ENCODE results near the gene MORN1.

Gene MORN1

DNA sequence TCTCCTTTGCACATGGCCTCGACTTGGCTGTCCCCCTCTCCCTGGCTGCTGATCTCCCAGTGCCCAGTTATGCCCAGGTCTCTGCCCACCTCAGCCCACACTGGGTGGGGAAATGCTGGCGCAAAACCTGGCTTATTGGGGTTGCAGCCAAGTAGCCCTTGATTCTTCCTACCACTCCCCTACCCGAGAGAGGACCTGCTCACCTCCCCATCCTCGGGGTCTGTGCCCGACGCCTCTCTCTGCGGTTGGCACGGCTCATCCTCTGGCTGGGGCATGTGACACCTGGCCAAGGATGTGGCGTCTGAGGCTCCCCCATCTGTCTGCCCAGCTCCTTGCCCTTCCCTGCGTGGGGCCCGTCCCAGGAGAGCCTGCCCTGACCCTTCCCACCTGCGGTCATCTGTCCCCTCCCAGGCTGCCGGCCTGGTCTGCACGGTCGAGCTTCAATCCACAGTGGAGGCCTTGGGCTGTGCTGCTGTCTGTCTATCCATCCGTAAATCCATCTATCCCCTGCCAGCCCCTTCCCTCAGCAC, 27.5 kb upstream of the MORN1 start:
- DNase-seq: no peak

DNA sequence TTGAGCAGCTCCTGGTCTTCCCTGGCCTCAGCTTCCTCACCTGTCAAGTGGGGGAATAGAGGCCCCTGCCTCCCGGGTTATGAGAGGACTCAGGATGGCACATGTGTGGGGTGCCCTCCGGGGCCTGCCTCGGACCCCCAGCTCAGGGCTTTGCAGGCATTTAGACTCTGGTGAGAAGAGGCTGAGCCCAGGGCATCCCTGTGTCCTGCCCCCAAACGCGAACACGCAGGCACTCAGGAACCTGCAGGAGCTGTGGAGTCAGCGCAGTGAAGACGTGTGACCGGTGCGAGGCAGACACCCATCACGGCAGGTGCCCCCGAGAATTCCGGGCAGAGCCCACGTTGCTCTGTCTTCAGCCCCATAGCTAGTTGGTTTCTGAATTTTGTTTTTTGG, 26.5 kb upstream of the MORN1 start:
- no peak for DNase-seq

DNA sequence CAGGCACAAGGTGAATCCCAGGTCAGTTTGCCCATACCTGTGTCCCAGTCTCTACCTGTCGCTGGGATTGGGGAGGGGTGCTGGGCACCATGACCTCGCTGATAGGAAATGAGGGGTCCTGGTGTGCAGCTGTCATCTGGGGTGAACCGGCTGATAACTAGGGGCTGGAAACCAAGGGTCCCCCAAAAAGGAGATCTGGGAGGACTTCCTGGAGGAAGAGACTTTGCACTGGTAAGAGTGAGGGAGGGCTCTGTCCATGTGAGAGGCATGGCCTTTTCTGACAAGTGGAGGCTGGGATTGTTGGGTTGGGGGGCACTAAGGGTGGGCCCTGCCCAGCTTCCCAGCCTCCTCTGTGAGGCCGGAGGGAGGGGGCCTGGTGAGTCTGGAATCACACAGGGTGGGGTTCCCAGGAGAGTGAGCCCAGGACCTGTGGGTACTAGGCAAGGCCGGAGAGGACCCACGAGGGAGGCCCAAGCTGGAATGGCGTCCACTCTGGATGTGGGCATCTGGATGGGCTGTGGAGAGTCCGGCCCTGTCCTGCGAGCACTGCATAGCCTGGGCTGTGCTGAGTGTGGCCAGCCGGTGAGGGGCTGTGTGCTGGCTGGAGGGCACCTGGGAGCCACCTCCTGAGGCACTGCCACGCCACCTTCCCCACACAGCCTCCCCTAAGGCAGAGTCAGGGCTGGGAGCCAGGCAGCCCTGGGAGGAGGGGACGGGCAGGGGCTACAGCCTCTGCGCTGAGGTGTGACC, 25.9 kb upstream of the MORN1 start:
- no peak for DNase-seq

DNA sequence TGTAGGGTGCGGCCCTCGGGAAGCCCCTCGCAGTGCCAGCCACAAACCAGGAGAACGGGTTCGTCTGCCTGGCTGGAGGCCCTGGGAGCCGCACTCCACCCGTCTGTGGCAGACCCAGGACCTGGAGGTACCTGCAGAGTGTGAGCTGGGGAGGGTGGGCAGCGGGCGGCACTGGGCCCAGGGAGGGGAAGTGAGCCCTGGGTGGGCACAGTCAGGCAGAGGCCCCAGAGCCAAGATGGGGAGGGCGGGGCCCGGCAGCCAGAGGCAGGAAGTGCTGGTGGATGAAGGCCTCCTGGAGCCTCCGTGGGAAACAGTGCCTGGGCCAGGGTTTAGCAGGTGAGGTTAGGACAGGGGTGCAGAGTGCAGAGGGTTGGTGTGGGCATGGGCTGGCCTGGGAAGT, 25.0 kb upstream of the MORN1 start:
- no peak for DNase-seq

DNA sequence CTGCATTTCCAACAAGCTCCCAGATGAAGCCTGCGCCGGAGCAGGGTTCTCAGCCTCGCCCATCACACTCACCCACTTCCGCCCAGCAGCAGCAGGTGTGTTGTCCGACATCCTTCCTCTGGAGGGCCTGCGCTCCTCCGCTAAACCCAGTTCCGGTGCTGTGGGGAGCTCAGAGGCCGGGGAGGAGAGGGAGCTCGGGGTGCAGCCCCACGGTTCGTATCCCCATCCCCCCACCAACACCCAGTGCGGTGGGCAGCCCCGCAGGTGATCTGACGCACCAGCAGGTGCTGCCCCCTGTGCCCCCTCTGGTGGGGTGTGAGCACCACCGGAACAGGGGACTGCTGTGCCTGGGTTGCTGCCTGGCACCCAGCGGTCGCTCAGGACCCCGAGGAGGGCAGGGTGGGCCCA, 24.5 kb upstream of the MORN1 start:
- DNase-seq: no peak

DNA sequence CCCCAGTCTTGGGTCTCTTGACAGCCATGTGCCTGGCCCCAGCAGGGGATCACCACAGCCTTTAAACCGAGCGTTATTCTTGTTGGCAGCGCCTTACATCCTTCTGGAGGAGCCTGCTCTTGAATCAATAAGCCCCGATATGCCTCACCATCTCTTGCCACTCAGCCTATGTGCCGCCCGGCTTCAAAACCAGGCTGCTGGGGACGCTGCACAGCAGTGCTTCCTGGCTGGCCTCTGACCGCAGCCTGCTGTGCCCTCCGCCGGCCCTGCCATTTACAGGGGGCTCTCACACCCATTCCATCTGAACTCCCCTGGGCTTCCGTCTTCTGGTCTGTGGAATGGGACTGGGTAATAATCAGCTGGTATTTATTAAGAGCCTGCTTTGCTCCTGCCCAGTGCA, 24.0 kb upstream of the MORN1 start:
- DNase-seq: no peak

DNA sequence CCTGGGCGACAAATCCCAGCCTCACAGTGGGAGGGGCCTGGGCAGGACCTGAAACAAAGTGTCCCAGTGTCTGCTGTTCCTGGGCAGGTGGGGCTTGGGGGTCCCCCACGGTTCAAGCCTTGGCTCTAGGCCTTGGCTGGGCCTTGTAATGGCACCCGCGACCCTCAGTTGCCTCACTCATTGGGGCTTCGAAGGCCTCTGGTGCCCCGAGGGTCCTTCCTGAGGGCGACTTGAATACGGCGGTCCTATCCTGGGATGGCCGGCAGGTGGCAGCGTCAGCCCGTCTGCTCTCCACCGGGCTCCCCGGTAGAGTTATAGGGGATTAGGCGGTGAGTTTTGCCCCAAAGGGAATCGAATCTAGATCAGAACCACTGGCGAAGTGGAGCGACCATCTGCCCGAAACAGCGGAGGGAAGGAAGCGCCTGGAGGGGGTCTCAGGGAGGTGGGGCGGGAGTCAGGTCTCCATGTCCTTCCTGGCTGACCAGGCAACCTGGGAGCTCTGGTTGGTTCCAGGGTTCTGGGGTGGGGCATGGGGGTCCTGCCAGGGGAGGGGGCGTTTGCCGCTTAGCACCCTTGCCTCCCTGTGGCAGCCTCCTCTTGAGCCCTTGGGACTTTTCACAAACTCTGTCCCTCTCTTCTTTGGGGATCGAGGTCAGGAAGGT, 23.1 kb upstream of the MORN1 start:
- peak; percentile 87 for DNase-seq

DNA sequence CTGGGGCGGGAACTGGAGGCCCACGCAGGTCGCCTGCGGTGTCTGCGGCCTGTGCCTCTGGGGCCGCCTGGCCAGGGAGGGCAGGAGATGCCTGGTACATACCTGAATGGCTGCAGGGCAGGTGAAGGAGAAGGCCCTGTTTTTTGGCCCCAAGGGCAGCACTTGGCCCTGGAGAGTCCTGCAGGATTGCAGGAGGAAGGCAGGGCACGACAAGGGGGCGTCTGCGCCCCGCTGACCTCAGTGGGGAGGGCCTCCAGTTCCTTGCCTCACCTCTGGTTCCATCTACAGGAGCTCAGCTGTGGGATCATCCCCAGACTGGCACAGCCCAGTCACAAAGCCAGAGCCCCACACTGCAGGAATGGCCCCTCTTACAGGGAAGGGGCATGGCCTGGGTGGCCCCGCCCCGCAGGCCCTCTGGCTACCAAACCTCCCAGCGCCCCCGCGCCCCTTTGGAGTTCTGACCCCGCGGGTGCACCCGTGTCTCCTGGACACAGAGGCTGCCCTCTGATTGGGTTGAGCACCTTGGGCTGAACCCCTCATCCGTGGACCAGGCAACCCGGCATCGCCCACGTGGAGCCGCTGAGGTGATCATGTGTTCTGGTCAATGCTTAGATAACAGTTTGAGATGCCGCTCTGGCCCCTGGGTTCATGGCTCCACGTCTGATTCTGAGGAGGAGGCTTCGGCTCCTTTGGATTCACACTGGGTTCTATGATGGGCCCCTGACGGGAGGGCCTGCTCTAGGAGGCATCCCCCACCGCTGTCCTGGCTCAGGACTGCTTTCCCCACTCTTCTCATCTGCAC, 22.3 kb upstream of the MORN1 start:
- DNase-seq: no peak

DNA sequence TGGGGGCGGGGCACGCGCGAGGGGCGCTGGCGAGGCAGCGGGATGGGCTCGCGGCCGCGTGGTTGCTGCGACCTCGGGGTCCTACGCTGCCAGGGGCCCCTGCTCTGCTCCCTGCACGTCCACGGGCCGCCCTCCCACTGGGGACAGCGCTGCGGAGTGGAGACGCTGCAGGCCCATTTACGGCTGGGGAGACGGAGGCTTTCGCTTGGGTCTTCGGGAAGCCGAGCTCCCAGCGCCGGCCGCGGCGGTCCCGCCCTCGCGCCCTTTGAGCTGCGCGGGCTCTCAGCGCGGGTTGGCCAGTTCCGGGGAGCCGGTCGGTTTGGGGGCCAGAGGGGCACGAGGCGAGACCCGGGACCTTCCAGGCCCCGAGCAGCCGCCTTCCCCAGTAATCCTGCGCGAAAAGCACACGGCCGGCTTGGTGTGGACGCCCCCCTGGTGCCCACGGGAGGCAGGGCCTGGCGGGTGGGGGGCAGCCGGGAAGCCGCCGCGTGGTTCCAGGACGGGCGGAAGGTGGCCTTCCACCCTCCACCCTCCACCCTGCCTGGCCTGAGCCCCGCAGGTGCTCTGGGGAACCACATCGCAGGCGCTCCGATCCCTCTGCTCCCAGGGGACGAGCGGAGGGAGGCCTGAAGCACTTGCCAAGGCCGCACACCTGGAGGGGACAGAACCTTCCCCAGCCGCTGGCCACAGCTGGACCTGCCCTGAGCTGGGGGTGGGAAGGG, 21.6 kb upstream of the MORN1 start:
- DNase-seq: no peak

DNA sequence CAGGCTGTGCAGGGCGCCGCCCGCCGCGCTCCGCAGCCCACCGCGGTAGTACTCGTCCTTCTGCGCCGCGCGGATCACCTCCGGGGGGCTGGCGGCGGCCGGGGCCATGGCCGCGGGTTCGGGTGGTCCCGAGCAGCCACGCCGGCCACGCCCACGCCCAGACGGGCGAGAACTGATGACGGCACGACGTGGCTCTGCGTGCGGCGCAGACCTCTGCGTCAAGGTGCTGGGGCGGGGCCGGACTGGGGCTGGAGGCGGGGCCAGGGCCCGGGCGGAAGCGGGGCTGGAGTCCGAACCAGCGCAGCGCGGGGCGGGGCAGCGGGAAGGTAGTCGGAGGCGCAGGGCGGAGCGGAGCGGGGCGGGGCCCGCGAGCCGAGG, 21.0 kb upstream of the MORN1 start, which contains the start of gene PEX10:
PEX10 (minus strand) TSS at position 170 of the 378 bp plus-strand sequence; CDS start at position 108, 62 bp downstream.
- DNase-seq: peak; percentile 97

DNA sequence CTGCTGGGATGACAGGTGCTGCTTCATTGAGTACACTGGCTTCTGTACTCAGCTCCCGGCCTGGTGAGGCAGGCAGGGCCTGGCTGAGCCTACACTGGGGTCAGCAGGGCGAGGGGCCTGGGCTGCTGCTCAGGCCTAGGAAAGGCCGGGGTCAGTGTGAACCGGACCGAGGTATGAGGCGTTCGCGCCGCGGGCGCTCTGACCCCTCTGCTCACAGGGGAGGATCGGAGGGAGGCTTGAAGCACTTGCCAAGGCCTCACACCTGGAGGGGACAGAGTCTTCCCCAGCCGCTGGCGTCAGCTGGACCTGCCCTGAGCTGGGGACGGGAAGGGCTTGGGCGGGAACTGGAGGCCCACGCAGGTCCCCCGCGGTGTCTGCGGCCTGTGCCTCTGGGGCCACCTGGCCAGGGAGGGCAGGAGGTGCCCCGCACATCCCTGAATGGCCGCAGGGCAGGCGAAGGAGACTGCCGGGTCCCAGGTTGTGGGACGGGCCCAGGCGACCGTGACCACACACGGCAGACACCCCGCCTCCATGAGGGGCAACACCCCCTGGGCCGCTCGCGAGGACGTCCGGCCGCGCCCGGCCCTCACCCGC, 20.5 kb upstream of the MORN1 start:
- peak; percentile 62 for DNase-seq

DNA sequence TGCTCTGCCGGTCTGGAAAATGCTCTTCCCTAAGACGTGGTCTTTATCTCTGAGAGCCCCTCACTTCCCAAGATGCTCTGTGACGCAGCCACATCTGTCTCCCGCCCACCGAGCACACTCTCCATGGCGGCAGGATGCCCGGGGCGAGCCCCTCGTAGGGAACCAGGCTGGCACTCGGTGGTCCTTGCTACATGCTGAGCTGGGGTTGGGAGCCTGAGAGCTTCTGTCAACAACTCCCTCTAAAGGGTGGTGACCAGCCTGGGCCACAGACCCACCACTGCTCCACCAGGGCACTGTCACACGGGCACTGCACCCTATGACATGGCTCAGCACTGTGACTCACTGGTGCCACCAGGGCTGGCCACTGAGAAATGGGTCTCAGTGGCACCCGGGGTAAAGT, 18.4 kb upstream of the MORN1 start:
- DNase-seq: no peak

DNA sequence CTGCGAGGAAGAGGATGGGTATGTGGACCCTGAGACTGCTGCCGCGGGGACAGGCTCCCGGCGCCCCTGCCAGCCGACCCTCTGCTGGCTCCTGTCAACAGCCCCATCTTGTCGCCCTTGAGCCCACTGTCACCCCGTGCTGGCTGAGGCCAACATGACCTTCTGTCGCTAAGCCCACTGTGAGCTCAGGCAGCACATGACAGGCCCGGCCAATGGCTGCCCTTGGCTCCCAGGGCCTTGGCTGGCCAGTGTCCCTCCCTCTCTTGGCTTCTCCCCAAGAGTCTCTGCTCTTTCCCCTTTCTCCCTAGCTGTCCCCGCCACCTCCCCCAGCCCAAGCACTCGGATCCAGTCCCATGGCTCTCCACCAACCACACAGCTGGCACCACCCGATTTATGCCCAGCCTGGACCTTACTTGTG, 17.5 kb upstream of the MORN1 start:
- no peak for DNase-seq

DNA sequence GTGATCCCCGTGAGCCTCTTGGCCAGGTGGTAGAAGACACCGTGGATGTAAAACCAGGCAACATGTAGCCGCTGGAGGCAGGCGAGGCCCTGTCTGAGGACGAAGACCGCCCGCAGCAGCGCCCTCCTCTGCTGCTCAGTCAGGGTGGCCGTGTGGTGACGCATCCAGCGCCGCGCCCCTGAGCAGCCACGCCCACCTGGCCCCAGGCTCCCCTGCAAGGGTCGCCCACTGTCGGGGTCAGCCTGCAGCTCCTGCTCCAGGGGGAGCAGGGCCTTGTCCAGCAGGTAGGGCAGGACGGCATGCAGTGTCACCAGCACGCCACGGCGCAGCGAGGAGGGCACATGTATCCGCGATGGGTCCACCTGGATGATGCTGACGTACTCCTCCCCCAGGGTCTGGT, 17.1 kb upstream of the MORN1 start:
- no peak for DNase-seq

DNA sequence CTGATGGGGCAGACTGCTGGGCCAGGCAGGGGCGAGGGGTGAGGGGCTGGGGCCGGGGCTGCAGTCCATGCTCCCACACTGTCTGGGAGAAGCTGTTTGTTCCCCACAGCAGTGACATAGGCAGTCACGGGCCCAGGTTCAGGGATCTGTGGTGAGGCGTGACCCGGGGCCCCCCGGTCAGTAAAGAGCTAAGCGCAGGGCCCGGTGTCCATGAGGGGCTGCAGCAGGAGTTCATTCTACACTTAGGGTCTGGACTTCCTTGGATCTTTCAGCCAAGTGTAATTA, 16.6 kb upstream of the MORN1 start:
- no peak for DNase-seq

DNA sequence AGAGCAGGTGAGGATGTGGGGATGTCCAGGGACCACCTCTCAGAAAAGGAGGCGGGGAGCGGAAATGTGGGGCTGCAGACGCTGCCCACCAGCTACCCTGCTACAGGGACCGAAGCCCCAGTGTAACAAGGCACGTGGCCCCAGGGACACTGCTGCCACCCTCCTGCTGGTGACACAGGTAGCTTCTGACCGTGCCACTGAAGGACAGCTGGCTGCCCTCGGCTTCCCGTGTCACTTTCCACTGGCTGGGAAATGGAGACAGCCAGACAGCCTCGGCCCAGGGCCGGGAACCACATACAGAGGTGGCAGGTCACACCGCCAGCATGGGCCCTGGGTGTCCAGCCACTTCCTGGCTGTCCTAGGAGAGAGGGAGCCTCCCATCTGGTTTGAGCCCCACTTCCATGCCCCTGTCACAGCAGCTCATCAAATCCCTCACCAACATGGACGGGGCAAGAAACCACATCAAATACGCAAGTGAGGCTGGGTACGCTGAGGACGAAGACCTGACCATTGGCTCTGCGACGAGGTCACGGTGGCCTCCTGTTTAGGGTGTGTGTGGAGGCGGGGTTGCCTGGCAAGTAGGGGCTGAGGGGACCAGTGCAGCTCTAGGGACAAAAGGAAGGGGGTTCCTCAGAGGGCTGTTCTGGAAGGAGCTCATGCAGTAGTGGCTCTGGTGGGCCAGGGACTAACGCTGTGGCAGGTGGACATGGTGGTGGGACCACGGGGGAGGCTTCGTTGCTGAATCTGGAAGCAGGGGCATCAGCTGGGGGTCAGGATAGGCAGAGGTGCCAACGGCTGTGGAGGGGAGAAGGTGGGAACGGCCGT, 16.0 kb upstream of the MORN1 start:
- DNase-seq: no peak

DNA sequence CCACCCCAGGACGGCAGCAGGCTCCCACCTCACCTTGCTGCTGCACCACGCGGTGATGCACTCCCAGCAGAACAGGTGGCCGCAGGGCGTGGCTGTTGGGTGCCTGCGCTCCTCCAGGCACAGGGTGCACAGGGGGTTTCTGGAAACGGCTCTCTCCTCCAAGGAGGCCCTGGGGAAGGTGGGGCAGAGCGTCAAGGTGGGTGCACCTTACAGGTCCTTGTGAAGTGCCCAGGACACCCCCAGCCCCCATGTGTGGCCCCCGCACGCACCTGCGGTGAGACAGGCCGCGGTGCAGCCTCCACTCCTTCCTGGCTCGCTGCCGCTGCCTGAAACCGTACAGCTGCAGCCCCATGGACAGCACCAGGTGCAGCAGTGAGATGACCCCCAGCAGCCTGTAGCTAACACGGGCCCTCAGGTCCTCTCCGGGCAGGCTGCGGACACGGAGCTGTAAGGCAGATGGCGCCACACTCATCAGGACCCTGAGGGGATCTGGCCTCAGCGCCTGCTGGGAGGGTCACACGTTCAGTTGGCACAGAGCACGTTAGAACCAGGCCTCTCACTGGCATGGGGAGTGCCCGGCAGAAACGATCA, 15.2 kb upstream of the MORN1 start:
- no peak for DNase-seq

DNA sequence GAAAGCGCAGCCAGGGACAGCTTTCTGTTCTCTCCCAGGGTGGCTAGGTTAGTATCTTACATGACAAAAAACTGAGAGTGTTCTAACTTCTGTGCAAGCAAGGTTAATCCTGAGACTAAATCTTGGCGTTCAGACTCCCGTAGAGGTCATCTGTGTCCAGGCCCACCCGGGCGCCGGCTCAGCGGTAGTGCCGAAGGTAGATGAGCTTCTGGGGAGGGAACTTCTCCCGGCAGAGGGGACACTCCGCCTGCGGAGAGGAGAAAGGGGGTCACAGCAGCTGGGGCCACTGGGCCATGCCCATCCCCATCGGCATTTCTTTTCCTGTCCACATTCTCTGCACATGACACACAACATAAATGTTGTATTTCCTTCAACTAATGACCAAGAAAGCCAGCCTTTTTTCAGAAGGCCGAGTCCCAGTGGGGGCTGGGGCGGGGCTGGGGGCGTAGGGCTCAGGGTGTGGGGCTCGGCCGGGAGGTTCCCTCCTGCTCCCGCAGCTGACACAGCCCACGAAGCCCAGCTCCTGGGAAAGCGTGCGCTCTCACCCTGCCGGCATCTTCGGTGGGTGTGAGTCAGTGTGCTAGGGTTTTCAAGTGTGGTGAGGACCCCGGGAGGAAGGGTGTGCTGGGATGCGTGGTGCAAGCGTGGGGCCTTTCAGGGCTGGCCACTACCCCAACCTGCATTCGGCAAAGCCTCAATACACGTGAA, 14.4 kb upstream of the MORN1 start:
- DNase-seq: no peak

DNA sequence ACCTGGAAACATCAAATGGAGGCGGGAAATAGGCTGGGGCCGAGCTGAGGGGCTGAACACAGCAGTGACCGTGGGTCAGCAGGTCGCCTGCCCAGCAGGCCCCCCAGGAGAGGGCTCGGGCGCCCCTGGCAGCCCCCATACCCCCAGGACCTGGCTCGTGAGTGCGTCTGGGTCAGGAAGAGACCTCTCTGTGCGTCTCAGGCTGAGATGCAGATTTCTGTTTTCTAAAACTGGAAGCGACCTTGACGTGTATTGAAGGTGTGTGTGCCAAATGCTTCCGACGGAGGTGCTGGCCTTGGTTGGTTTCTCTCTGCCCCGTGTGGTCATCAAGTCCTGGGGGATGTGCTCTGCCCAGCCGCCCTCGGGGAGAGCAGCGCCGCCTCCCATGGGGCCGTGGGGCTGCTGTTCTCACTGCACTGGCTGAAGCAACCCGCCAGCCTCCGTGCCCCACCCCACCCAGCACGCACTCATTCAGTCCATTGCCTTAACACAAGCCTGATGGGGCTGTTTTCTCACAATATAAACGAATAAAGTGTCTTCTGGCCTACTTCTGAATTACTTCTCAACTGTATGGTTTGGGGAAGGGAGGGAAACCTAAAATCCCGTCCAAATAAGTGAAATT, 13.6 kb upstream of the MORN1 start:
- DNase-seq: no peak

All from right forelimb (tissue), 1 donor.